ENCODE measurements around the gene ESCO1. TPM values are rescaled to one million over a fixed set of nuclear protein-coding genes. Genes with fewer than 3 reads are reported as not detected.

ESCO1 gene
- total RNA-seq, 4 donors from 2014 or later, result 13.3 to 35.7 (median 22.9) TPM

DNA sequence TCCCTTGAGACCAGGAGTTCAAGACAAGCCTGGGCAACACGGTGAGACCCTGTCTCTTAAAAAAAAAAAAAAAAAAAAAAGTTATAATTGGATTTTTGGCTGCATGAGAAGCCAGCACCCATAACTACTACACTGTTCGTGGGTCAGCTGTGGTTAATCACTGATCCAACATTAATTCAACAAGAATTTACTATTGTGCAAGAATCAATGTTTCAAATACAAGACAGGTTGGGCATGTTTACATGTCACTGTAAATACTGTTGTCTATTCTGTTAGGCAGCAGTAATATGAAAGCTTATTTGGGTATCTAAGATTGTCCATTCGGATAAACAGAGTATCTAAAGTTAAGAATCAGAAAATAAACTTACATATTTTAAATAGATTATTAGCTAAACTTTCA is 62.3 kb downstream of the ESCO1 start:
- Histone ChIP-seq H3K9me3 (no peaks in the 10 kb centered on the region), H3K36me3 (no peaks in the 10 kb centered on the region), H3K27ac (no peak overlapping the region), H3K27me3 (no peaks in the 10 kb centered on the region), H3K4me1 (no peaks in the 10 kb centered on the region), H3K4me3 (no peak overlapping the region)
- TF ChIP-seq POLR2A (IDR thresholded peaks at IDR 0.05), result no peak
- TF ChIP-seq, protein P1, sequence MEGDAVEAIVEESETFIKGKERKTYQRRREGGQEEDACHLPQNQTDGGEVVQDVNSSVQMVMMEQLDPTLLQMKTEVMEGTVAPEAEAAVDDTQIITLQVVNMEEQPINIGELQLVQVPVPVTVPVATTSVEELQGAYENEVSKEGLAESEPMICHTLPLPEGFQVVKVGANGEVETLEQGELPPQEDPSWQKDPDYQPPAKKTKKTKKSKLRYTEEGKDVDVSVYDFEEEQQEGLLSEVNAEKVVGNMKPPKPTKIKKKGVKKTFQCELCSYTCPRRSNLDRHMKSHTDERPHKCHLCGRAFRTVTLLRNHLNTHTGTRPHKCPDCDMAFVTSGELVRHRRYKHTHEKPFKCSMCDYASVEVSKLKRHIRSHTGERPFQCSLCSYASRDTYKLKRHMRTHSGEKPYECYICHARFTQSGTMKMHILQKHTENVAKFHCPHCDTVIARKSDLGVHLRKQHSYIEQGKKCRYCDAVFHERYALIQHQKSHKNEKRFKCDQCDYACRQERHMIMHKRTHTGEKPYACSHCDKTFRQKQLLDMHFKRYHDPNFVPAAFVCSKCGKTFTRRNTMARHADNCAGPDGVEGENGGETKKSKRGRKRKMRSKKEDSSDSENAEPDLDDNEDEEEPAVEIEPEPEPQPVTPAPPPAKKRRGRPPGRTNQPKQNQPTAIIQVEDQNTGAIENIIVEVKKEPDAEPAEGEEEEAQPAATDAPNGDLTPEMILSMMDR (IDR thresholded peaks at IDR 0.05), result no peak
- intact Hi-C loops (cut with DNase I; ENCODE audit: low total_unique reads), result no loop called here
- DNase-seq, result no peak

GRCh38 chr18:21534327-21534726 is 66.2 kb downstream of the ESCO1 start:
- Histone ChIP-seq H3K36me3 (no peaks in the 10 kb centered on the region), H3K27me3 (no peaks in the 10 kb centered on the region), H3K4me1 (no peaks in the 10 kb centered on the region), H3K9me3 (no peaks in the 10 kb centered on the region), H3K27ac (no peak overlapping the region), H3K4me3 (no peak overlapping the region)
- intact Hi-C loops (cut with DNase I; ENCODE audit: low total_unique reads), result no loop called here
- no peak for TF ChIP-seq POLR2A (IDR thresholded peaks at IDR 0.05)
- TF ChIP-seq, protein P1 (IDR thresholded peaks at IDR 0.05), result no peak
- DNase-seq, result no peak

DNA sequence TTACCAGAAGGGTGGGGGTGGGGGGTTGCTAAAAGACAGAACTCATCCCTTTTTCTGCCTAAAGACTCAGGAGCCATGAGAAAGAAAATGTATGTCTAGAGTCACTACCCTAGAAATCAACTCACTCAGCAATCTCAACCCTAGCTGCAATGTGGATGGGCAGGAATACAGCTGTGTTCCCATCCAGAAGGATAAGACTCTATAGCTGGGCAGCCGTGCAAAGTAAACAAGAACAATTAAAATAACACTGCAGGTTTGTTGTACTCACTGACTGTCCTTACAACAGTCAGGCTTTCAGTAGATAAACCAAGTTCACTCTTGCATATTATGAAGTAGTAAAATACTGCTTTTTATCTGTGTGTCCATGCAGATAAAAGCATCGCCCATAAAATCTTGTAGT is 74.0 kb downstream of the ESCO1 start:
- TF ChIP-seq POLR2A (IDR thresholded peaks at IDR 0.05), result no peak
- TF ChIP-seq, protein P1 (IDR thresholded peaks at IDR 0.05), result no peak
- H3K27me3 ChIP-seq, result no peaks in the 10 kb centered on the region
- H3K4me1 ChIP-seq, result no peaks in the 10 kb centered on the region
- no peak overlapping the region for H3K27ac ChIP-seq
- DNase-seq, result no peak
- intact Hi-C loops (cut with DNase I; ENCODE audit: low total_unique reads), result no loop called here
- no peaks in the 10 kb centered on the region for H3K36me3 ChIP-seq
- no peaks in the 10 kb centered on the region for H3K9me3 ChIP-seq
- H3K4me3 ChIP-seq, result no peak overlapping the region

DNA sequence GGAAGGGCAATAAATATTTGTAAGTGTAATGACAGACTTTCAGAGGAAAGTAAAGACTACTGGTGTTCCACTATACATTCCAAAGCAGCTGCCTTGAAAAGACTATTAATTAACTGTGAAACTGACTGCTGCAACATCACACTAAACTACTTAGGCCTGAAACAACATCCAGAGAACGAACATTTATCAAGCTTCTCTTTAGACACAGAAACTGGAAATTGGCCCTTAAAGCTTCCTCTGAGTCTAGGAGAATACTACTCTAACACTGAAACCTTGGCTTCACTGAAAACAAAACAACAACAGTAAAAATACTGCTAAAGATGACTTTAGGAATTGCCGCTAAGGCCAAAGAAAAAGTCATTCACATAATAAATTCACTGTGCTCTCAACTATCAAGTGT is 74.6 kb downstream of the ESCO1 start:
- no peak overlapping the region for H3K27ac ChIP-seq
- no peak for DNase-seq
- TF ChIP-seq, protein P1 (IDR thresholded peaks at IDR 0.05), result no peak
- no peak for TF ChIP-seq POLR2A (IDR thresholded peaks at IDR 0.05)
- no peaks in the 10 kb centered on the region for H3K4me1 ChIP-seq
- no peaks in the 10 kb centered on the region for H3K9me3 ChIP-seq
- H3K27me3 ChIP-seq, result no peaks in the 10 kb centered on the region
- no peaks in the 10 kb centered on the region for H3K36me3 ChIP-seq
- intact Hi-C loops (cut with DNase I; ENCODE audit: low total_unique reads), result no loop called here
- H3K4me3 ChIP-seq, result no peak overlapping the region

DNA sequence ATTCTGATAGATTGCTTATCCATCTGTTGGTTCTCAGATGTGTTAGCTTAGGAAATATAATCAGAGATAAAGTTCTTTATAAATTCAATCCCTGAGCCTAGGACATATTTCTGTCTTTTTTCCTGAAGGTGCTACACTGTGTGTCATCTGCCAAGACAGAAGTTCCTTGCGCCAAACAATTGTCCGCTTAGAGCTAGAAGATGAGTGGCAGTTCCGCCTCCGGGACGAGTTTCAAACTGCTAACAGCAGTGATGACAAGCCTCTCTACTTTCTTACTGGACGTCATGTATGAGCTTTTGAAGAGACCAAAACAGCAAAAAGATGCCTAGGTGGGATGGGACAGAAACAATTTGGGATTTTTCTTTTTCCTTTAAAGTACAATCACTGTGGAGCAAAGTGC is 78.0 kb downstream of the ESCO1 start:
- no peak for DNase-seq
- Histone ChIP-seq H3K4me1 (no peaks in the 10 kb centered on the region), H3K27ac (no peak overlapping the region), H3K4me3 (no peak overlapping the region), H3K27me3 (no peaks in the 10 kb centered on the region), H3K36me3 (no peaks in the 10 kb centered on the region), H3K9me3 (no peaks in the 10 kb centered on the region)
- intact Hi-C loops (cut with DNase I; ENCODE audit: low total_unique reads), result no loop called here
- no peak for TF ChIP-seq POLR2A (IDR thresholded peaks at IDR 0.05)
- TF ChIP-seq, protein P1 (IDR thresholded peaks at IDR 0.05), result no peak

Data from uterus (tissue), 4 donors.